ENCODE results near the gene RNF149. TPM values are rescaled to one million over a fixed set of nuclear protein-coding genes. Genes with fewer than 3 reads are reported as not detected.
"Not testable (repeated sequence)": the region's sequence is repeated elsewhere in the genome, so short reads cannot be mapped to it uniquely, and the experiment has no call there.

Gene RNF149
- total and polyA plus RNA-seq, 2 donors (not counting 1 experiment from before 2014, with no cell fraction given): 29.4 to 49.0 TPM

GRCh38 chr2:101249826-101250225, 58.7 kb downstream of the RNF149 start:
- no peaks in the 10 kb centered on the region for H3K36me3 ChIP-seq (ENCODE audit: control insufficient read depth, insufficient read depth, low read length)
- no peak for TF ChIP-seq CTCF (conservative IDR thresholded peaks at IDR 0.05 in 1 of 2, IDR thresholded peaks at IDR 0.05 in 1 of 2; ENCODE audit: low read depth in 1 of 2, low read length in 2 of 2)
- no peak for TF ChIP-seq EZH2 (IDR thresholded peaks at IDR 0.05; ENCODE audit: low read length, missing control alignments)
- H3K4me3 ChIP-seq (replicated peaks in 1 of 4; ENCODE audit: control extremely low read depth in 1 of 4, insufficient read depth in 1 of 4, low read depth in 3 of 4, low read length in 4 of 4): no peak overlapping the region
- no peaks in the 10 kb centered on the region for H4K20me1 ChIP-seq (ENCODE audit: control insufficient read depth, extremely low read depth, insufficient read depth, low read length)
- peaks cover 4% of the 10 kb centered on the region for H3K4me1 ChIP-seq (ENCODE audit: control insufficient read depth, extremely low read depth, insufficient read depth, low read length)
- no peaks in the 10 kb centered on the region for H3K9me3 ChIP-seq (ENCODE audit: control insufficient read depth, insufficient read depth, low read depth, low read length)
- no peak for DNase-seq (ENCODE audit: low read depth in 2 of 2)
- no peak overlapping the region for H2AFZ ChIP-seq (ENCODE audit: low read length)
- no peaks in the 10 kb centered on the region for H3K27me3 ChIP-seq (ENCODE audit: control insufficient read depth, insufficient read depth, low read length)
- no peak overlapping the region for H3K27ac ChIP-seq (ENCODE audit: insufficient read depth, low read length)
- H3K9ac ChIP-seq (ENCODE audit: insufficient read depth, low read length): no peak overlapping the region
- no peak overlapping the region for H3K4me2 ChIP-seq (ENCODE audit: extremely low read depth, insufficient read depth, low read length)
- H3K79me2 ChIP-seq (ENCODE audit: control insufficient read depth, insufficient read depth, low read length): peaks cover 19% of the 10 kb centered on the region

GRCh38 chr2:101248756-101249155, 59.7 kb downstream of the RNF149 start:
- H3K9ac ChIP-seq (ENCODE audit: insufficient read depth, low read length); H3K27ac ChIP-seq (ENCODE audit: insufficient read depth, low read length); H3K36me3 ChIP-seq (ENCODE audit: control insufficient read depth, insufficient read depth, low read length); H3K4me2 ChIP-seq (ENCODE audit: extremely low read depth, insufficient read depth, low read length); H3K9me3 ChIP-seq (ENCODE audit: control insufficient read depth, insufficient read depth, low read depth, low read length); H3K4me1 ChIP-seq (ENCODE audit: control insufficient read depth, extremely low read depth, insufficient read depth, low read length); H3K27me3 ChIP-seq (ENCODE audit: control insufficient read depth, insufficient read depth, low read length); H2AFZ ChIP-seq (ENCODE audit: low read length); DNase-seq (ENCODE audit: low read depth in 2 of 2); H4K20me1 ChIP-seq (ENCODE audit: control insufficient read depth, extremely low read depth, insufficient read depth, low read length); H3K4me3 ChIP-seq (replicated peaks in 1 of 4; ENCODE audit: control extremely low read depth in 1 of 4, insufficient read depth in 1 of 4, low read depth in 3 of 4, low read length in 4 of 4); H3K79me2 ChIP-seq (ENCODE audit: control insufficient read depth, insufficient read depth, low read length): not testable (repeated sequence)

GRCh38 chr2:101245468-101245867, 63.0 kb downstream of the RNF149 start:
- H3K4me1 ChIP-seq (ENCODE audit: control insufficient read depth, extremely low read depth, insufficient read depth, low read length); H3K27ac ChIP-seq (ENCODE audit: insufficient read depth, low read length); H3K9ac ChIP-seq (ENCODE audit: insufficient read depth, low read length); H3K27me3 ChIP-seq (ENCODE audit: control insufficient read depth, insufficient read depth, low read length); H3K36me3 ChIP-seq (ENCODE audit: control insufficient read depth, insufficient read depth, low read length); H3K4me2 ChIP-seq (ENCODE audit: extremely low read depth, insufficient read depth, low read length); H3K9me3 ChIP-seq (ENCODE audit: control insufficient read depth, insufficient read depth, low read depth, low read length); H3K4me3 ChIP-seq (replicated peaks in 1 of 4; ENCODE audit: control extremely low read depth in 1 of 4, insufficient read depth in 1 of 4, low read depth in 3 of 4, low read length in 4 of 4); H3K79me2 ChIP-seq (ENCODE audit: control insufficient read depth, insufficient read depth, low read length); H4K20me1 ChIP-seq (ENCODE audit: control insufficient read depth, extremely low read depth, insufficient read depth, low read length); DNase-seq (ENCODE audit: low read depth in 2 of 2); H2AFZ ChIP-seq (ENCODE audit: low read length): not testable (repeated sequence)

- not testable (repeated sequence) for DNase-seq (ENCODE audit: low read depth in 2 of 2); H3K4me1 ChIP-seq (ENCODE audit: control insufficient read depth, extremely low read depth, insufficient read depth, low read length); H3K27me3 ChIP-seq (ENCODE audit: control insufficient read depth, insufficient read depth, low read length); H3K36me3 ChIP-seq (ENCODE audit: control insufficient read depth, insufficient read depth, low read length); H3K9ac ChIP-seq (ENCODE audit: insufficient read depth, low read length); H3K9me3 ChIP-seq (ENCODE audit: control insufficient read depth, insufficient read depth, low read depth, low read length); H3K27ac ChIP-seq (ENCODE audit: insufficient read depth, low read length); H3K4me3 ChIP-seq (replicated peaks in 1 of 4; ENCODE audit: control extremely low read depth in 1 of 4, insufficient read depth in 1 of 4, low read depth in 3 of 4, low read length in 4 of 4); H3K4me2 ChIP-seq (ENCODE audit: extremely low read depth, insufficient read depth, low read length); H4K20me1 ChIP-seq (ENCODE audit: control insufficient read depth, extremely low read depth, insufficient read depth, low read length); H3K79me2 ChIP-seq (ENCODE audit: control insufficient read depth, insufficient read depth, low read length); H2AFZ ChIP-seq (ENCODE audit: low read length)
These were observed 63.6 kb downstream of the RNF149 start for GRCh38 chr2:101244899-101245298.

- DNase-seq (ENCODE audit: low read depth in 2 of 2); H3K79me2 ChIP-seq (ENCODE audit: control insufficient read depth, insufficient read depth, low read length); H3K4me2 ChIP-seq (ENCODE audit: extremely low read depth, insufficient read depth, low read length); H3K27ac ChIP-seq (ENCODE audit: insufficient read depth, low read length); H3K9ac ChIP-seq (ENCODE audit: insufficient read depth, low read length); H2AFZ ChIP-seq (ENCODE audit: low read length); H4K20me1 ChIP-seq (ENCODE audit: control insufficient read depth, extremely low read depth, insufficient read depth, low read length); H3K4me1 ChIP-seq (ENCODE audit: control insufficient read depth, extremely low read depth, insufficient read depth, low read length); H3K27me3 ChIP-seq (ENCODE audit: control insufficient read depth, insufficient read depth, low read length); H3K9me3 ChIP-seq (ENCODE audit: control insufficient read depth, insufficient read depth, low read depth, low read length); H3K4me3 ChIP-seq (replicated peaks in 1 of 4; ENCODE audit: control extremely low read depth in 1 of 4, insufficient read depth in 1 of 4, low read depth in 3 of 4, low read length in 4 of 4); H3K36me3 ChIP-seq (ENCODE audit: control insufficient read depth, insufficient read depth, low read length): not testable (repeated sequence)
These were observed 64.1 kb downstream of the RNF149 start for GRCh38 chr2:101244373-101244772.
